ENCODE measurements around the gene PRKAR2B. TPM values are rescaled to one million over a fixed set of nuclear protein-coding genes. Genes with fewer than 3 reads are reported as not detected.

Gene PRKAR2B
- total and polyA plus RNA-seq, 2 experiments from 2014 or later: 48.8 to 50.6 TPM

- peaks cover 8% of the 10 kb centered on the region; the same call in 1 of the 2 replicates for H3K36me3 ChIP-seq (ENCODE audit: insufficient read depth)
- no peaks in the 10 kb centered on the region for H3F3A ChIP-seq (replicated peaks; ENCODE audit: low read depth)
- no peak overlapping the region for H2AFZ ChIP-seq
- H3K4me3 ChIP-seq: no peak overlapping the region
- H3K27ac Mint-ChIP-seq: no peak overlapping the region
- H3K27me3 Mint-ChIP-seq (ENCODE audit: insufficient read depth, low read depth, poor library complexity): no peaks in the 10 kb centered on the region
- peaks cover 57% of the 10 kb centered on the region for H3K79me2 ChIP-seq (replicated peaks; ENCODE audit: insufficient read depth)
- H3K4me3 Mint-ChIP-seq: no peak overlapping the region
- TF ChIP-seq EZH2phosphoT487 (IDR thresholded peaks at IDR 0.05; ENCODE audit: unreplicated experiment): no peak
- TF ChIP-seq ZNF331 (CRISPR knock-in tag; IDR thresholded peaks at IDR 0.05; ENCODE audit: low read depth): no peak
- TF ChIP-seq ZNF462 (CRISPR knock-in tag; IDR thresholded peaks at IDR 0.05): no peak
- no peak for TF ChIP-seq EZH2 (IDR thresholded peaks at IDR 0.05; ENCODE audit: low read depth, unreplicated experiment)
- no peak for TF ChIP-seq POLR2AphosphoS5 (IDR thresholded peaks at IDR 0.05; ENCODE audit: low read depth)
- no peak for TF ChIP-seq ZNF114 (CRISPR knock-in tag; IDR thresholded peaks at IDR 0.05)
- TF ChIP-seq CTCF (conservative IDR thresholded peaks at IDR 0.05; ENCODE audit: low read depth in 2 of 2): no peak
- TF ChIP-seq JUNB (IDR thresholded peaks at IDR 0.05; ENCODE audit: unreplicated experiment): no peak
- no peak for TF ChIP-seq REST (IDR thresholded peaks at IDR 0.05; ENCODE audit: unreplicated experiment)
- no peak for TF ChIP-seq CREB1 (CRISPR knock-in tag; IDR thresholded peaks at IDR 0.05; ENCODE audit: low read depth)
- no peak for TF ChIP-seq STAT1 (IDR thresholded peaks at IDR 0.05; ENCODE audit: unreplicated experiment)
- TF ChIP-seq NANOG (IDR thresholded peaks at IDR 0.05; ENCODE audit: borderline replicate concordance): no peak
- no peak for TF ChIP-seq ETS1 (IDR thresholded peaks at IDR 0.05)
- 0 out of 2 replicates have a peak, but pooled peaks cover 2% of the 10 kb centered on the region for H4K20me1 ChIP-seq (replicated peaks; ENCODE audit: insufficient read depth)
- DNase-seq (ENCODE audit: low spot score) (no peak), ATAC-seq (no peak)
- no peak overlapping the region for H3K27ac ChIP-seq (ENCODE audit: low read depth)
- peaks cover 40% of the 10 kb centered on the region for H3K9me3 Mint-ChIP-seq
- no peaks in the 10 kb centered on the region for H3K27me3 ChIP-seq (ENCODE audit: insufficient read depth)
- H3K4me1 Mint-ChIP-seq: peaks cover 2% of the 10 kb centered on the region; the same call in 2 of the 3 replicates
- H3K9me2 ChIP-seq (ENCODE audit: insufficient read depth): no peaks in the 10 kb centered on the region
- peaks cover 39% of the 10 kb centered on the region for H3K36me3 Mint-ChIP-seq (ENCODE audit: low read depth)
- H3K4me1 ChIP-seq (ENCODE audit: insufficient read depth): 0 out of 2 replicates have a peak, but pooled peaks cover 9% of the 10 kb centered on the region
- H3K4me2 ChIP-seq: no peak overlapping the region
Measured at GRCh38 chr7:107100824-107101223, 56.3 kb downstream of the PRKAR2B start.

All from GM23338 (cell line).